HEK293 (cell line): ENCODE data around the gene SLC43A1.
A peak's percentile ranks its signal among the peaks of the same experiment; 100 is the strongest.

Experiments
- AEBP2 ChIP-seq: fragments of 450-650 bp; formaldehyde crosslinking; IDR thresholded peaks from 2 replicates; pipeline ENCODE4 v1.5.1; 2016; ENCODE audit warnings: missing biosample characterization, missing genetic modification characterization, borderline replicate concordance
- ELK4 ChIP-seq: IDR thresholded peaks from 2 replicates; pipeline ENCODE4 v1.6.1; 2011; ENCODE audit warnings: mild to moderate bottlenecking, low read depth, low read length, borderline replicate concordance
- FEZF1 ChIP-seq: fragments of 450-650 bp; formaldehyde crosslinking; IDR thresholded peaks from 2 replicates; pipeline ENCODE4 v1.5.1; 2016; ENCODE audit warnings: missing biosample characterization, missing genetic modification characterization
- GLIS1 ChIP-seq: fragments of 450-650 bp; formaldehyde crosslinking; IDR thresholded peaks from 2 replicates; pipeline ENCODE4 v1.5.1; 2016; ENCODE audit warnings: missing biosample characterization, missing genetic modification characterization
- HIC1 ChIP-seq: fragments of 450-650 bp; formaldehyde crosslinking; IDR thresholded peaks from 2 replicates; pipeline ENCODE4 v1.5.1; 2016; ENCODE audit warnings: missing biosample characterization, missing genetic modification characterization
- KLF1 ChIP-seq: fragments of 450-650 bp; formaldehyde crosslinking; IDR thresholded peaks from 2 replicates; pipeline ENCODE4 v1.5.1; 2016; ENCODE audit warnings: missing biosample characterization, missing genetic modification characterization
- PRDM1 ChIP-seq: fragments of 450-650 bp; formaldehyde crosslinking; IDR thresholded peaks from 2 replicates; pipeline ENCODE4; 2016; ENCODE audit warnings: missing biosample characterization, missing genetic modification characterization
- ZBTB11 ChIP-seq: fragments of 450-650 bp; formaldehyde crosslinking; conservative IDR thresholded peaks from 2 replicates; pipeline ENCODE4 v1.5.1; 2016; ENCODE audit warnings: low read depth, missing biosample characterization, missing genetic modification characterization
- ZBTB17 ChIP-seq: fragments of 450-650 bp; formaldehyde crosslinking; IDR thresholded peaks from 2 replicates; pipeline ENCODE4 v1.5.1; 2016; ENCODE audit warnings: missing biosample characterization, missing genetic modification characterization
- ZBTB21 ChIP-seq: fragments of 450-650 bp; formaldehyde crosslinking; IDR thresholded peaks from 2 replicates; pipeline ENCODE4 v1.5.1; 2017; ENCODE audit warnings: missing biosample characterization, missing genetic modification characterization
- ZBTB8A ChIP-seq: fragments of 450-650 bp; formaldehyde crosslinking; IDR thresholded peaks from 2 replicates; pipeline ENCODE4 v1.5.1; 2016; ENCODE audit warnings: missing biosample characterization, missing genetic modification characterization
- ZFHX2 ChIP-seq: fragments of 450-650 bp; formaldehyde crosslinking; conservative IDR thresholded peaks from 2 replicates; pipeline ENCODE4 v1.5.1; 2016; ENCODE audit warnings: missing biosample characterization, missing genetic modification characterization
- ZFP69B ChIP-seq: fragments of 450-650 bp; formaldehyde crosslinking; IDR thresholded peaks from 2 replicates; pipeline ENCODE4 v1.5.1; 2016; ENCODE audit warnings: missing biosample characterization, missing genetic modification characterization
- ZIC2 ChIP-seq: fragments of 450-650 bp; formaldehyde crosslinking; IDR thresholded peaks from 2 replicates; pipeline ENCODE4 v1.5.1; 2016; ENCODE audit warnings: missing biosample characterization, missing genetic modification characterization
- ZNF146 ChIP-seq: fragments of 450-650 bp; formaldehyde crosslinking; IDR thresholded peaks from 2 replicates; pipeline ENCODE4 v1.5.1; 2016; ENCODE audit warnings: missing biosample characterization, missing genetic modification characterization
- ZNF148 ChIP-seq: fragments of 450-650 bp; formaldehyde crosslinking; IDR thresholded peaks from 2 replicates; pipeline ENCODE4 v1.5.0; 2017; ENCODE audit warnings: missing biosample characterization, missing genetic modification characterization, borderline replicate concordance
- ZNF169 ChIP-seq: fragments of 450-650 bp; formaldehyde crosslinking; IDR thresholded peaks from 2 replicates; pipeline ENCODE4 v1.5.1; 2016; ENCODE audit warnings: missing biosample characterization, missing genetic modification characterization
- ZNF221 ChIP-seq: fragments of 450-650 bp; formaldehyde crosslinking; IDR thresholded peaks from 2 replicates; pipeline ENCODE4 v1.5.1; 2017; ENCODE audit warnings: missing biosample characterization, missing genetic modification characterization, borderline replicate concordance
- ZNF449 ChIP-seq: fragments of 450-650 bp; formaldehyde crosslinking; IDR thresholded peaks from 2 replicates; pipeline ENCODE4 v1.5.1; 2017; ENCODE audit warnings: missing biosample characterization, mild to moderate bottlenecking, missing genetic modification characterization, moderate library complexity
- ZNF513 ChIP-seq: fragments of 450-650 bp; IDR thresholded peaks from 2 replicates; pipeline ENCODE4 v1.5.1; 2018; ENCODE audit warnings: missing biosample characterization, missing genetic modification characterization
- ZNF514 ChIP-seq: fragments of 450-650 bp; formaldehyde crosslinking; IDR thresholded peaks from 2 replicates; pipeline ENCODE4 v1.5.1; 2016; ENCODE audit warnings: missing biosample characterization, missing genetic modification characterization
- ZSCAN18 ChIP-seq: fragments of 450-650 bp; formaldehyde crosslinking; IDR thresholded peaks from 2 replicates; pipeline ENCODE4 v1.5.1; 2016; ENCODE audit warnings: missing biosample characterization, missing genetic modification characterization

SLC43A1 gene

GRCh38 chr11:57460758-57461749, 54.4 kb downstream of the SLC43A1 start (continued):
- no peak for TF ChIP-seq ZNF514
- peak; percentile 78 for TF ChIP-seq ZIC2
- peak; percentile 96 for TF ChIP-seq GLIS1
- peak; percentile 64 for TF ChIP-seq ZFP69B (tag by site-specific recombination)
- 0 out of 2 replicates have a peak, but pooled peaks have one; percentile 28 for TF ChIP-seq ZFHX2 (tag by site-specific recombination)
- no peak for TF ChIP-seq FEZF1 (tag by site-specific recombination)
- TF ChIP-seq ZNF513 = no peak
- no peak for TF ChIP-seq ZNF449 (tag by site-specific recombination)
- no peak for TF ChIP-seq ZBTB11 (tag by site-specific recombination)
- TF ChIP-seq ZNF148 (tag by site-specific recombination) = no peak
- no peak for TF ChIP-seq ZBTB21 (tag by site-specific recombination)
- peak; percentile 42 for TF ChIP-seq ZBTB17 (tag by site-specific recombination)
- no peak for TF ChIP-seq PRDM1
- peak; percentile 97 for TF ChIP-seq KLF1 (tag by site-specific recombination)
- no peak for TF ChIP-seq ZNF169 (tag by site-specific recombination)
- TF ChIP-seq ZBTB8A (tag by site-specific recombination) = no peak
- TF ChIP-seq ZNF221 (tag by site-specific recombination) = no peak
- no peak for TF ChIP-seq ZSCAN18 (tag by site-specific recombination)
- TF ChIP-seq ELK4 = no peak
- TF ChIP-seq ZNF146 (tag by site-specific recombination) = no peak
- TF ChIP-seq HIC1 (tag by site-specific recombination) = 0 out of 2 replicates have a peak, but pooled peaks have one; percentile 36
- TF ChIP-seq AEBP2 = no peak
